ENCODE data around the gene MVB12B.

DNA sequence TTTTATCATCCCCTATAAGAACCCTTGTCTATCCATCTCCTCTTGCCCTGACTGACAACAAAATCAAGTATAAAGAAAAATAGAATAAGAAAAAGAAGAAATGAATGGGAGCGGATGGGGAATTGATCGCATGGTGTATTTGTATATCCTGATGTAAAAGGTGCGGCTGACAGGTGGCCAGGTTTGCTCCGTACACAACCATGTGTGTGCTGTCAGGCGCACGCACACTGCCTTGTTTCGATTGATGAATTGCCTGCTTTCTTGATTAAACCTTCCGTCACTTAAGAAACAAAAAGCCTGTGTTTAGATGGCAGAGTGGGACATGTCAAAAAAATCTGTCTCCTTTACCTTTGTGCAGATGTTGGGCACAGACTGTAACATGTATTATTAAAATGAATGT, 102.6 kb downstream of the MVB12B start:
- TF ChIP-seq POLR2A (IDR thresholded peaks at IDR 0.05) (no peak), EP300 (IDR thresholded peaks at IDR 0.05) (no peak)
- TF ChIP-seq, protein P1, sequence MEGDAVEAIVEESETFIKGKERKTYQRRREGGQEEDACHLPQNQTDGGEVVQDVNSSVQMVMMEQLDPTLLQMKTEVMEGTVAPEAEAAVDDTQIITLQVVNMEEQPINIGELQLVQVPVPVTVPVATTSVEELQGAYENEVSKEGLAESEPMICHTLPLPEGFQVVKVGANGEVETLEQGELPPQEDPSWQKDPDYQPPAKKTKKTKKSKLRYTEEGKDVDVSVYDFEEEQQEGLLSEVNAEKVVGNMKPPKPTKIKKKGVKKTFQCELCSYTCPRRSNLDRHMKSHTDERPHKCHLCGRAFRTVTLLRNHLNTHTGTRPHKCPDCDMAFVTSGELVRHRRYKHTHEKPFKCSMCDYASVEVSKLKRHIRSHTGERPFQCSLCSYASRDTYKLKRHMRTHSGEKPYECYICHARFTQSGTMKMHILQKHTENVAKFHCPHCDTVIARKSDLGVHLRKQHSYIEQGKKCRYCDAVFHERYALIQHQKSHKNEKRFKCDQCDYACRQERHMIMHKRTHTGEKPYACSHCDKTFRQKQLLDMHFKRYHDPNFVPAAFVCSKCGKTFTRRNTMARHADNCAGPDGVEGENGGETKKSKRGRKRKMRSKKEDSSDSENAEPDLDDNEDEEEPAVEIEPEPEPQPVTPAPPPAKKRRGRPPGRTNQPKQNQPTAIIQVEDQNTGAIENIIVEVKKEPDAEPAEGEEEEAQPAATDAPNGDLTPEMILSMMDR (IDR thresholded peaks at IDR 0.05), result no peak
